MM.1S (cell line): ENCODE results near the gene PCNP.
"Not testable (repeated sequence)": the region's sequence is repeated elsewhere in the genome, so short reads cannot be mapped to it uniquely, and the experiment has no call there.

ENCODE experiments used
- DNase-seq: peaks from one replicate; pipeline ENCODE4 v3.0.0-alpha.2; 2015
- H2AFZ ChIP-seq: fragments of 300-600 bp; sonication (generic); 2 replicates; pipeline ENCODE4 v1.6.0; 2016; ENCODE audit warnings: antibody characterized with exemption, low read length
- H3F3A ChIP-seq: fragments of 300-600 bp; sonication (generic); 2 replicates; pipeline ENCODE4 v1.6.1; 2016; ENCODE audit warnings: mild to moderate bottlenecking, antibody characterized with exemption, low read length, moderate library complexity, mixed read lengths; ENCODE audit not compliant: insufficient read depth
- H3K27ac ChIP-seq: fragments of 300-600 bp; sonication (generic); 2 replicates; pipeline ENCODE4 v1.5.1; 2016; ENCODE audit warnings: mild to moderate bottlenecking, low read length
- H3K27me3 ChIP-seq: fragments of 300-600 bp; sonication (generic); replicated peaks from 2 replicates; pipeline ENCODE4 v1.6.0; 2016; ENCODE audit warnings: low read length; ENCODE audit not compliant: insufficient read depth
- H3K36me3 ChIP-seq: fragments of 300-600 bp; sonication (generic); replicated peaks from 2 replicates; pipeline ENCODE4 v1.6.1; 2016; ENCODE audit warnings: mild to moderate bottlenecking, low read length, mixed read lengths; ENCODE audit not compliant: insufficient read depth
- H3K4me1 ChIP-seq: fragments of 300-600 bp; sonication (generic); 2 replicates; pipeline ENCODE4 v1.6.1; 2016; ENCODE audit warnings: low read length, mixed read lengths
- H3K4me2 ChIP-seq: fragments of 300-600 bp; sonication (generic); 2 replicates; pipeline ENCODE4 v1.6.0; 2016; ENCODE audit warnings: low read depth, low read length
- H3K4me3 ChIP-seq: fragments of 300-600 bp; sonication (generic); 2 replicates; pipeline ENCODE4 v1.5.1; 2016; ENCODE audit warnings: low read length, mixed read lengths
- H3K79me2 ChIP-seq: fragments of 300-600 bp; sonication (generic); 2 replicates; pipeline ENCODE4 v1.6.1; 2016; ENCODE audit warnings: mixed run types, low read length, mixed read lengths
- H3K9ac ChIP-seq: fragments of 300-600 bp; sonication (generic); 2 replicates; pipeline ENCODE4 v1.6.1; 2016; ENCODE audit warnings: low read length, mixed read lengths
- H3K9me2 ChIP-seq: fragments of 300-600 bp; sonication (generic); replicated peaks from 2 replicates; pipeline ENCODE4 v1.6.1; 2016; ENCODE audit warnings: mild to moderate bottlenecking, low read length, mixed read lengths; ENCODE audit not compliant: insufficient read depth
- H3K9me3 ChIP-seq: fragments of 300-600 bp; sonication (generic); replicated peaks from 2 replicates; pipeline ENCODE4 v1.6.1; 2016; ENCODE audit warnings: mild to moderate bottlenecking, low read length, mixed read lengths; ENCODE audit not compliant: insufficient read depth
- H4K20me1 ChIP-seq: fragments of 300-600 bp; sonication (generic); 2 replicates; pipeline ENCODE4 v1.6.1; 2016; ENCODE audit warnings: mild to moderate bottlenecking, low read length, moderate library complexity, mixed read lengths; ENCODE audit not compliant: insufficient read depth
- CTCF ChIP-seq: fragments of 300-600 bp; sonication (generic); IDR thresholded peaks from 2 replicates; pipeline ENCODE4 v1.5.1; 2016; ENCODE audit warnings: antibody characterized with exemption, low read length, mixed read lengths
- EZH2 ChIP-seq: fragments of 300-600 bp; sonication (generic); optimal IDR thresholded peaks from 2 replicates; pipeline ENCODE3; 2017; ENCODE audit warnings: low read depth, mild to moderate bottlenecking, antibody characterized with exemption, low read length, mixed read lengths
- EZH2phosphoT487 ChIP-seq: fragments of 300-600 bp; sonication (generic); IDR thresholded peaks from 2 replicates; pipeline ENCODE4 v1.6.1; 2018; ENCODE audit warnings: antibody characterized with exemption, low read length

The PCNP gene

GRCh38 chr3:101631098-101631796 lies 57.3 kb downstream of the PCNP start:
- no peak for DNase-seq

GRCh38 chr3:101631959-101632358 lies 58.0 kb downstream of the PCNP start:
- H3K4me3 ChIP-seq, H3K4me1 ChIP-seq, DNase-seq, H3K27ac ChIP-seq, H3K4me2 ChIP-seq, H3K9ac ChIP-seq, H3K9me3 ChIP-seq, H4K20me1 ChIP-seq, H3K36me3 ChIP-seq, H3K27me3 ChIP-seq, H3K79me2 ChIP-seq, H2AFZ ChIP-seq, H3K9me2 ChIP-seq, H3F3A ChIP-seq: not testable (repeated sequence)

More at GRCh38 chr3:101631098-101631796, 57.3 kb downstream of the PCNP start:
- H3K36me3 ChIP-seq: no peaks in the 10 kb centered on the region
- no peaks in the 10 kb centered on the region for H3K9me2 ChIP-seq
- no peaks in the 10 kb centered on the region for H3K79me2 ChIP-seq
- no peaks in the 10 kb centered on the region for H3K4me1 ChIP-seq
- H4K20me1 ChIP-seq: no peaks in the 10 kb centered on the region
- H3K27me3 ChIP-seq: no peaks in the 10 kb centered on the region
- H3K9me3 ChIP-seq: no peaks in the 10 kb centered on the region
- no peak overlapping the region for H3K4me3 ChIP-seq
- H3K27ac ChIP-seq: no peak overlapping the region
- TF ChIP-seq CTCF (no peak), EZH2phosphoT487 (no peak), EZH2 (no peak)
- H3K4me2 ChIP-seq: no peak overlapping the region
- no peak overlapping the region for H2AFZ ChIP-seq
- H3K9ac ChIP-seq: no peak overlapping the region
- no peaks in the 10 kb centered on the region for H3F3A ChIP-seq

- H3K9me2 ChIP-seq: no peaks in the 10 kb centered on the region
- H3K36me3 ChIP-seq: no peaks in the 10 kb centered on the region
- no peak overlapping the region for H3K27ac ChIP-seq
- H3K9me3 ChIP-seq: no peaks in the 10 kb centered on the region
- no peaks in the 10 kb centered on the region for H3K4me1 ChIP-seq
- H3K4me3 ChIP-seq: no peak overlapping the region
- no peak overlapping the region for H3K9ac ChIP-seq
- H3K27me3 ChIP-seq: no peaks in the 10 kb centered on the region
- H4K20me1 ChIP-seq: no peaks in the 10 kb centered on the region
- H3K79me2 ChIP-seq: no peaks in the 10 kb centered on the region
- TF ChIP-seq CTCF (no peak), EZH2 (no peak), EZH2phosphoT487 (no peak)
- H3K4me2 ChIP-seq: no peak overlapping the region
- no peak for DNase-seq
- H3F3A ChIP-seq: no peaks in the 10 kb centered on the region
- no peak overlapping the region for H2AFZ ChIP-seq
Measured at GRCh38 chr3:101632586-101632985, 58.6 kb downstream of the PCNP start.

GRCh38 chr3:101633186-101633585 lies 59.2 kb downstream of the PCNP start:
- H3K9me3 ChIP-seq: no peaks in the 10 kb centered on the region
- H3K4me3 ChIP-seq: no peak overlapping the region
- TF ChIP-seq EZH2phosphoT487: no peak
- no peak for TF ChIP-seq CTCF
- TF ChIP-seq EZH2: no peak
- H2AFZ ChIP-seq: no peak overlapping the region
- no peaks in the 10 kb centered on the region for H4K20me1 ChIP-seq
- H3F3A ChIP-seq: no peaks in the 10 kb centered on the region
- H3K9me2 ChIP-seq: no peaks in the 10 kb centered on the region
- H3K36me3 ChIP-seq: no peaks in the 10 kb centered on the region
- H3K4me1 ChIP-seq: no peaks in the 10 kb centered on the region
- H3K9ac ChIP-seq: no peak overlapping the region
- DNase-seq: no peak
- H3K27ac ChIP-seq: no peak overlapping the region
- no peak overlapping the region for H3K4me2 ChIP-seq
- no peaks in the 10 kb centered on the region for H3K27me3 ChIP-seq
- no peaks in the 10 kb centered on the region for H3K79me2 ChIP-seq
